CD4-positive, alpha-beta T cell treated with Interleukin-15 for 4 hours (primary cell): ENCODE results near the gene PAM16.

Experiments used
- DNase-seq: peaks from one replicate; pipeline ENCODE4 v3.0.0-alpha.2; 2020; ENCODE audit warnings: low spot score

The PAM16 gene

DNA sequence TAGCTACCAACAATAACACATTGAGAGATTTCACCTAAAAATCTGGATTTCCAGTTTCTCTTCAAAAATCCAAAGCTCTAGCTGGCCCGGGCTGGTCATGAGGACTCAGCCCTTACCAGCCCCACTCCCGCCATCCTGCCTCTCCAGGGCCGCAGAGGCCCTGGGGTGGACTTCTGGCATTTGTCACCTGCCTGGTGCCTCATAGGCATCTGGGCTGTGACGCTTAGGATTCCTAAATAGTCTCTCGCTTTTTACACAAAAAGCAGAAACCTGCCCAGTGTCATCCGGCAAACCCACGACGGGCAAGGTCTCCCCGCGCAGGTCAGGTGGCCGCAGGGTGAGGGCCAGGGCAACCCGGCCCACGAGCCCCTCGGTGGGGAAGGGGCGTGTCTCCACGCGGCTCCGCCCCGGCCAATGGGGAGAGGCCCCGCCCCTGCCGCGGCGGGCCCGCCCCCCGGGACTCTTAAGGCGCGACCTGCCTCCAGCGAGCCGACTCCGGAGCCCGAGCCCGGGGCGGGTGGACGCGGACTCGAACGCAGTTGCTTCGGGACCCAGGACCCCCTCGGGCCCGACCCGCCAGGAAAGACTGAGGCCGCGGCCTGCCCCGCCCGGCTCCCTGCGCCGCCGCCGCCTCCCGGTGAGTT, 20.4 kb upstream of the PAM16 start, which contains the start of gene VASN:
Gene VASN, plus strand, starts transcription at position 492 of the 644 bp plus-strand sequence. CDS start 9,030 bp downstream, outside the sequence.
- peak; percentile 52 for DNase-seq

DNA sequence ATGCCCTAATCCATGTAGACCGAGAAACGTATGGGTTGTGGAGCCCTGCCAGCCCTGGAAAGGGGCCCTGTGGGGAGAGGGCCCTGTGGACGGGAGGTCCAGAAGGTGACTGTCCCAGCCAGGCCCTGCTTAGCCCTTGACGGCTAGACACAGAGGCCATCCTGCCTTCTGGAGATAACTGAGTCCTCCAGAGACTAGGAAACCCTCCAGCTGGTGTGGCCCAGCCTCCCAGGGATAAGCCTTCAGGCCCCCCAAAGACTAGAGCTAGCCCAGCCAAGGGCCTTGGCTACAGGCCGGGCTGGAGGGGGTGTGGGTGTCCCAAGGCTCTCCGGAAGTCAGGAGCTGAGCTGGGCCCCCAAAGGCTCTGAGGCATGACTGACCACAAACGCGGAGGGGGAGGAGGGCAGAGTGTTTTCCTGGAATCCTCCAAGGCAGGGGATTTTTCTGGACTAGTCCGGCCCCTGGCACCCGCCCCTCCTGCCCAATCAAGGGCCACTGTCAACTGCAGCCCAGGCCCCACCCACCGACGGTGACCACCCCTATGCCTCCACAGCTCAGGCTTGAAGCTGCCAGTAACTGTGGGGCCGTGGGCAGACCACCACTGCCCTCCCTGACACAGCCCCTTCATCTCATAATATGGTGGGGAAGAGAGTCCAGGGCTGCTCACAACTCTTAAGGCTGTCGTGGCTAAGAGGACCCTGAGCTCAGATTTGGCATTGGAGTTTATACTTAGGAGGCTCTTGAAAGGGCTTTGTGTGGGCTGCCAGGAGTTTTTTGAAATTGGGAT, 19.6 kb upstream of the PAM16 start:
- DNase-seq: no peak

DNA sequence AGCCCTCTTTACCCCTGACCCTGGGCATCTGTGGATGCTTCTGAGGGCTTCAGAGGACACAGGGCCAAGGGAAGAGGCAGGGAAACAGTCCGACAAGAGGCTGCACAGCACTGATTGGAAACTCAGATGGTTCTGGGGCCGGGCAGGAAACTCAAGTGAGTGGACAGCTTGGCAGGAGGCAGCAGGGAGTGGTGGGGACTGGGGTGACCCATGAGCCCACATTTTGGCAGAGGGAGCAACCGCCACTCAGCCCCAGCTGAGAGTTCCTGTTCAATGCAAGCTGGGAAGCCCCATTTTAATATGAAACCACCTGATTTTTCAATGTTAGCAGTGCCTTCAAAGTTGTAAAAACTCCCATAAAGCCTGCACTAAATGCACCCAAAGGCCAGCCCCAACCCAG, 19.0 kb upstream of the PAM16 start:
- DNase-seq: no peak

DNA sequence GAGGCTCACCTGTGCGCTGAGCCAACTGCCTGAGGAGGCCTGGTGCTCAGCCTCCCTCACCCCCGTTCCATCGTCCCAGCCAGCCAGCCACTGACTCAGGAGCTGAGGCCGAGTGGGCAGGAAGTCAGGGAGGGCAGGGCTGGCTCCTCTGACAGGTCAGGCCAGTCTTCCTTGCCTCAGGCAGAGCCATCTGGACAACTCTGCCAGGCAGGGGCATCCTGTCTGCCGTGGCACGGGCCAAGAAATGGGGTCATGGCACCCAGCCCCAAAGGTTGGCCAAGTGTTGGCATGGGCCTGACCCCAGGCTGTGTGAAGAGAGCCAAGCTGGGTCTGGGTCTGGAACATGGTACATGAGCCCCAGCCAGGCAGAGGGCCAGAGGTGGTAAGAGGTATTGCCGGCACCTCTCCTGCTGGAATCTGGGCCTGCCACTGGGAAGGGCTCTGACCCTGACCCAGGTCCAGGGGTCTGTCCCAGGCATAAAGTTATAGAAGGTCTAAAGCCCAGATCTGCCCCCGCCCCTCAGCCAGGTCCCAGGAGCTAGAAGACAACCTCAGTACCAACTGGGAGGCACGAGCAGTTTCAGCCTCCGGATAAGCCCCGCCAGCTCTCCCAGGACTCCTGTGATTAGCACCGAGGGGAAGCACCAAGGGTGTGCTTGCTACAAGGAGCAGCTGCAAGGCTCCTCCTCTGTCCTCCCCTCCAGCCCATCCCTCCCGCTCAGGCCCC, 18.0 kb upstream of the PAM16 start:
- no peak for DNase-seq

DNA sequence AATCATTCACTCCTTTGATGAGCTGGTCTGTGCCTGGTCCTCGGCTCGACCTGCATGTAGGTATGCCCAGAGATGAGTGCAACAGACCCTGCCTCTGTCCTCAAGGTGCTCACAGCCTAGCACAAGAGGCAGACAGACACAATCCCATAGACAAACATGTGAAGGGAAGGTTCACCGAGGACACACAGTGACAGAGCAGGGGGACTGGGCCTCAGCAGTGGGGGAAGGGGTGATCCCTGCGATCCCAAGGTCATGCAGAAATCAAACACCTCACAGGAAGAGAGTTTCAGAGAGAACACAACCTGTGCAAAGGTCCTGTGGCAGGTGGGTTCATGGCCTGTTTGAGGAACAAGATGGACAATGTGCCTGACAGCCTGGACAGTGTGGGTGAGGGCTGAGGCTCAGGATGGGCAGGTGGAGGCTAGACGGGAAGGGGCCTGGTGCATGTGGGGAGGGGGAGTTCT, 16.3 kb upstream of the PAM16 start:
- DNase-seq: no peak

DNA sequence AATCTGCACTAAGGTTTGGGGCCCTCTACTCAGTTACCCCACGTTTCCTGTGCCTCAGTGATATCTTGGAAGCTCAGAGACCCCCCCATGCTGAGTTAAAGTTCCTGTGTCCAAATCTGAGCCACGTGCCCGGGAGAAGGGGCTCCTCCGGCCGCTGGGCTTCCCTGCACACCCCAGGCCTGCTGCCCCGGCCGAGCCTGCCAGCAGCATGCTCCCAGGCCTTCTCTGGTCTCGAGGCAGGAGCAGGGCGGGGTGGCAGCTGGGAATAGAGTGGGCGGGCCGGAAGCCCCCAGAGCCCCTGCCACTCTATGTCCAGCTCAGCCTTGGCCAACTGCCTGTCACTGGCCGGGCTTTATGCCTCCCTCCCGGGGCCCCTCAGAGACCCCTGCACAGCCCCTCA, 14.9 kb upstream of the PAM16 start:
- DNase-seq: no peak

DNA sequence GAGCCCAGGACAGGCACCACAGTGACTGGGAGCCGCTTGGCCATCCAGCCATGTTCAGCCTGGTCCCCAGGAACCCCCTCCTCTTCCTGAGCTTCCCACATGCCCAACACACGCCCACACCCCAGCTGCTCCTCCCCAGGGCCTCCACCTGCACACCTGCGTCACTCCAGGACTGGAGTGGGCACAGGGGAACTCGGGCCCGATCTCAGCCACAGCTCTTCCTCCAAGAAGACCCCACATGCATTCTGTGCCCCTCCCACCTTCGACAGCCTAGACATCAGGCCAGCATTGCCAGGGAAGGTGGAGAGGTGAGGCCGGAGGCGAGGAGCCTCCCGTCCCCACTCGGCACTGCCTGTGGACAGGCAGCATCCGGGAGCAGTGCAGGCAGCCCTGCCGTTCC, 14.5 kb upstream of the PAM16 start:
- DNase-seq: no peak

DNA sequence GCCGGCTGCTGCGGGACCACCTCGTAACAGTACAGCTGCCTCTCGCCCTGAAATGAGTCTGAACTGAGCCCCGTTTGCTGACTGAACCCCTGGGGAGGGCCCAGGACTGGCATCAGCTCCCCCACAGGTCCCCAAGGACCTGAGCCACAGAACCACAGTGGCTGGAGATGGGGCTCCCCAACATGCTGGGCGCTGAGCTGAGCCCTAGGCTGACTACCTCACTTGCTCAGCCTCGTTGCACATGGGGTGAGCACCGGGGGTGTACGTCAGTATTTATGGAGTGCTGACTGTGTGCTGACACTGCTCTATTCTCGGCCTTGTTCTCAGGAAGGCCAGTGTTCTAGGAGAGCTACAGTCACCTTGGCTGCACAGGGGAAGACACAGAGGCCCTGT, 13.9 kb upstream of the PAM16 start:
- no peak for DNase-seq

DNA sequence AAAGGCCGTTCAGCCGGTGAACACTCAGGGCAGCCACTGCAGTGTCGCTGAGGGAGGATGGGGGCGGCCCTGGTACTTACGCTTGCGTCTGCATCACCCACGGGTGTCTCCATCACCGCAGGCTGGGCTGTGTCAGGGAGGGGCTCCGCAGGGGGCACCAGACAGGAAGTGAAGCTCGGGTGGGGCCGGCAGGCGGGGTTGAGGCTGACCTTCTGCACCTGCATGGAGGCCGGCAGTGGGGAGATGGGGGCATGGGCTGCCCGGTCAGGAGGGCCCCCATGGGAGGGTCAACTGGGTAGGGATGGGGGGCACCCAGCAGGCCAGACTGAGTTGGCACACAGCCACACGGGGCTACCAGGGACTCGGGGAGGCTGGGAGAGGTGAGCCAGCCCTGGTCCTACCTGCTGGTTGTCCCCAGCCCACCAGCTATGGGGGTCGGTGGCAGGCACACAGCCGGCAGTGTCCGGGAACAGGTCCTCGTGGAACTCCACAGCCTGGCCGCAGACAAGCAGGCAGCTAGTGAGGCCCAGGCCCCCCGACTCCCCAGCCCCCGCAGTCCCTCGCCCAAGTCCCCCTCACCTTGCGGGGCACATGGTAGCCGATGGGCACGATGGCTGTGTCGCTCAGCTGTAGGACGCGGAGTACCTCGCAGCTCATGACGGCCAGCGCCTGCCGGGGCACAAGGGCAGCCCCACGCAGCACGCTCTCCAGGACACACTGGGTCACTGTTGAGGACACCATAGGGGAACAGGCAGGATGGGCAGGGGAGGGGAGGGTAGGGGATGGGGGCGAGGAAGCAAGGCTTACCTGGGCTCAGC, 13.3 kb upstream of the PAM16 start:
- DNase-seq: no peak

DNA sequence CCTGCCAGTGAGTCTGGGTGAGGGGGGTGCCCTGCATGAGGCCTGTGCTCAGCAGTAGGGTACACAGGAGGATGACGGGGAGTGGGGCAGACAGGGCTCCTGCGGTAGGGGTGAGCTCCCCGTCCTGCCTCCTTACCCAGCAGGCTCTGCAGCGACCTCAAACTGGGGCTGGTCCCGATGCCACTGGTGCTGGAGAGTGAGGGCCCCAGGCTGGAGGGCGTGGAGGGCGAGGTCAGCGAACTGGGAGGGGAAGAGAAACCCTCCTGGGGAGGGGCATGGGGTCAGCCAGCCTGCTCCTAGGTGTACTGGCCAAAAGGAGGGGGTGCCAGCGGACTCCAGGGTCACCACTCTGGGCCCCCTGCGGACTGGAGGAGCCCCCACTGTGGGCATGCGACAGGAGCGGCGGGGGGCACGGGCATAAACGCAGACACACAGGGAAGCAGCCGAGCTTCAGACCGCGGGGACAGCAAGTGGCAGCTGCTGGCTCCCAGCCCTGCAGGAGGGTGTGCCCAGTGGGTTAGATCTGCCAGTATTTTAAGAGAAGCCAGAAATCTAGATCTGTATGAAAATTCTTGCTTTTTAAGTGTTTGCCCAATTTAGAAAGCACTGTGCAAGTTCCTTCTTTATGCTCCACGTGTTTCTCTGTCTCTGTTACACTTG, 11.5 kb upstream of the PAM16 start:
- DNase-seq: no peak

DNA sequence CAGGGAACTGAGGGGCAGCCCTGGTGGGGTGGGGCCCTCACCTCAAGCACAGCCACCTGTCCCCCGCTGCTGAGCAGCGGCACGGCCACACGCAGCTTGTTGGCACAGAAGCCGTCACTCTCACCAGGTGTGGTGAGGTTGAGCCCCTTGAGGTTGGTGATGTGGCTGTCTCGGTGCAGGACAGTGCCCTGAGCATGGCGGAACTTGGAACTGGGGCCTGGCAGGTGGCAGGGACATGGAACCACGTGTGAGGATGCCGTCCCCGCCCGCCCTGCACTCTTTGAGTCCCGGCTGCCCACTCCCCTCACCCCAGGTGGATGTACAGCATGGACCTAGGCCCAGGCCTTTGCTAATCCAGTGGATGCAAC, 10.8 kb upstream of the PAM16 start:
- no peak for DNase-seq

DNA sequence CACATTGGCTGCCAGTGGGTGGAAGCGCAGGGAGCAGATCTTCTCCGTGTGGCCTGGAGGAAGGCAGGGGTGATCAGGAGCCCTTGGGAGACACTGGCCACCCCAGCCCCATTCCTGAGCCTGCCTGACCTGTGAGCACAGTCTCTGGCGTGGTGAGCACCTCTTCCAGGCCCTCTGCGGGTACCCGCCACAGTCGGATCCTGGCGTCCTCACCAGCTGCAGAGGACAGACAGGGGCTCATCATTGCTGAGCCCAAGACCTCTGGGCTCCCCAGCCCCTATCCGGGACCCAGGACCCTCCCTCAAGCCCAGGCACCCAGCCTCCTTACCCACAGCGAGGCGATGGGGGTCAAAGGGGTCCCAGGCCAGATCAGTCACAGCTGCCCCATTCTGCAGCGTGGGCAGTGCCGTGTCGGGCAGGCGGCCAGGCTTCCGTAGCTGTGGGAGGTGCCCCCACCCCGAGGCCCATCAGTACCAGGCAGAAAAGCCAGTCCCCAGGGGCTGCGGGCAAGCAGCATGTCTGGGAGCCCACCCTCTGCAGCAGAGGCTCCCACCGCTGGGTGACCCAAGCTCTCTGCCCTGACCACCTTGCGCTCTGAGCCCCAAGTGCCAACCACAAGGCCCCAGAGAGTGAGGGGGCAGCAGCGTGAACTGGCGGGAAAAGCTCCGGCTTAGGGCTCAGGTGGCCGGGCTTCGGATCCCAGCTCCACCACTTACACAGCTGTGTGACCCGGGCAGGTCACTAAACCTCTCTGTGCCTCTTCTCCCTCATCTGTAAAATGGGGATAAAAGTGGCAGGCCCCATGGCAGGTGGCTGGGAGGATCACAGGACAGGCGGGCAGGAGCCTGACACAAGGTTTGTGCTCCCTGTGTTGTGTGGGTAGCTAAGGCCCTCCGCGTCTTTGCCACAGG, 10.2 kb upstream of the PAM16 start:
- DNase-seq: no peak

DNA sequence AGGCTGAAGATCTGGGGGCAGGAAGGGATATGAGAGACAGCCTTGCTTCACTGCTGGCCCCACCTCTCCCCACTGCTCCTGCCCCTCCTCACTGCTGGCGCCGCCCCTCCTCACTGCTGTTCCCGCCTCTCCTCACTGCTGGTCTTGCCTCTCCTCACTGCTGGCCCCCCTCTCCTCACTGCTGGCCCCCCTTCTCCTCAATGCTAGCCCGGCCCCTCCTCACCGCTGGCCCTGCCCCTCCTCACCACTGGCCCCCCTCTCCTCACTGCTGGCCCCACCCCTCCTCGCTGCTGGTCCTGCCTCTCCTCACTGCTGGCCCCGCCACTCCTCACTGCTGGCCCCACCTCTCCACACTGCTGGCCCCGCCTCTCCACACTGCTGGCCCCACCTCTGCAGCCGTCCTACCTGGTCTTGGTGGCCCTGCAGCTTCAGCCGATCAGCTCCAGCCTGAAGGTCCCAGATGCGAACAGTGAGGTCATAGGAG, 9.5 kb upstream of the PAM16 start:
- no peak for DNase-seq

DNA sequence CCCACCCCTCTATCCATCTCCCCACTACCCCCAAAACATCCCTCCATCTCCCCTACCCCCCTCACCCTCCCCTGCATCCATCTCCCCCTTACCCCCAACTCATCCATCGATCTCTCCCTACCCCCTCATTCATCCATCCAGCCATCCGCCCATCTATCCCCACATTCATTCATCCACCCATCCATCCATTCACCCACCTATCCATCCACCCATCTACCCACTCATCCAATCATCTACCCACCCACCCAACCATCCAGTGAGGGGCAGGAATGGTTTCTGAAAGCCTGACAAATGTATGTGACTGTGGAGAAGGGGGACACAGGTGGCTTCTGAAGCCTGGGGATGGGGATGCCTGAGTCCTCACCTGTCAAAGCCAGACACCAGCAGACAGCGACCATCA, 8.8 kb upstream of the PAM16 start:
- no peak for DNase-seq

DNA sequence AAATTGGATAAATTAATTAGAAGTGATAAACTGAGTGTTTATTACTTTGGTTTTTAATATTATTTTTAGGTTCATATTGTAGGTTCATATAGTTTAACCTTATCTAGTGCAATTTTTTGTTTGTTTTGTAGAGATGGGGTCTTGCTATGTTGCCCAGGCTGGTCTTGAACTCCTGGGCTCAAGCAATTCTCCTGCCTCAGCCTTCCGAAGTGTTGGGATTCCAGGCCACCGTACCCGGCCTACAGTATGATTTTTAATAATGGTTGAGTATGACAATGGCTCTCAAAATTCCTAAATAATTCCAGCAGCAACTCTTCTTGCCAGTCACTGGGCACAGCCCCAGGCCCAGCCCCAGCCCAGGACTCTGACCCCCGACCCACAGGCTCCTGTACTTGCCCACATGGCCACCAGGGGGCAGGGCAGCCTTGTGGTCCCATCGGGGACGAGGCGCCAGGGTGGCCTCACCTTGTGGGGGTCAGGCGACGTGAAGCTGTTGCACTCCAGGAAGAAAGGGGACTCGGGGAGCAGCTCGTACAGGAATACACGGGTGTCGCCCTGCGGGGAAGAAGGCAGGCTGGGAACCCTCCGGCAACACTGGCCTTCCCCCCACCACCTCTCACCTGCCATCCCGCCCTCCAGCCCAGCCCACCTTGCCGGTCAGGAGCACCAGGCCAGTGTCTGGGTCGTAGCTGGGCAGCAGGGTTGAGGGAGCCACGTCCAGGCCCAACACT, 7.9 kb upstream of the PAM16 start:
- DNase-seq: peak; percentile 57

DNA sequence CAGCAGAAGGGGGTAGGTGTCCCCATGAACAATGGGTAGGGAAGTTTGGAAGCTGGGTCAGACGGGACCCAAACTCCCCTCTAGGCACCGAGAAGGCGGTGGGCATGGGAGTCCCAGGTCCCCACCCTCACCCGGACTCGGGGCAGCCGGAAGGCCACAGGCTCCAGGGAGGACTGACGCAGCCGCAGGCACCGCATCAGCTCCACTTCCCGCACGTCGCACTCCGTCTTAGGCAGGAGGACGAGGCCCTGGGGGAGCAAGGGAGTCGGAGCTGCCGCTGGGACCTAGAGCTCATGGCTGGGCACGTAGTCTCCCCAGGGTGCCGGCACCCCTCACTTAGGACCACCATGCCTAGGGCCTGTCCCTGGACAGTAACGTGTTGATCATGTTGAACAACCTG, 7.1 kb upstream of the PAM16 start:
- DNase-seq: no peak

DNA sequence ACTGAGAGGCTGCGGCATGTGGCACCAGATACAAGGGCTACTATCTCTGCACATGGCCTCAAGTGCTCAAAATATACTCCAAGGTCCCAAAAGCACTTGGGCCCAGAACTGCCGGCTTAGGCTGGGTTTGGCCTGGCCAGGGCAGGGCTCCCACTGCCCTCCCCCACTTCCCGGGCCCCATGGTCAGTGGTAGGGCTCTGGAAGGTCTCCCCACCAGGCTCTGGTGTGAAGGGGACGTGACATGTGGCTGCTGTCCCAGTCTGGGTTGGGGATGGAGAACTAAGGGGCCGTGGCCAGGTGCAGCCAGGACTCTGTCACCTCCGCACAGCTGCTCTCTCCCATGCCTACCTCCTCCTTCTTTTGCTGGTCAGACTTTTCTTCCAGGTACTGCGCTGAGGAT, 5.7 kb upstream of the PAM16 start:
- DNase-seq: no peak

DNA sequence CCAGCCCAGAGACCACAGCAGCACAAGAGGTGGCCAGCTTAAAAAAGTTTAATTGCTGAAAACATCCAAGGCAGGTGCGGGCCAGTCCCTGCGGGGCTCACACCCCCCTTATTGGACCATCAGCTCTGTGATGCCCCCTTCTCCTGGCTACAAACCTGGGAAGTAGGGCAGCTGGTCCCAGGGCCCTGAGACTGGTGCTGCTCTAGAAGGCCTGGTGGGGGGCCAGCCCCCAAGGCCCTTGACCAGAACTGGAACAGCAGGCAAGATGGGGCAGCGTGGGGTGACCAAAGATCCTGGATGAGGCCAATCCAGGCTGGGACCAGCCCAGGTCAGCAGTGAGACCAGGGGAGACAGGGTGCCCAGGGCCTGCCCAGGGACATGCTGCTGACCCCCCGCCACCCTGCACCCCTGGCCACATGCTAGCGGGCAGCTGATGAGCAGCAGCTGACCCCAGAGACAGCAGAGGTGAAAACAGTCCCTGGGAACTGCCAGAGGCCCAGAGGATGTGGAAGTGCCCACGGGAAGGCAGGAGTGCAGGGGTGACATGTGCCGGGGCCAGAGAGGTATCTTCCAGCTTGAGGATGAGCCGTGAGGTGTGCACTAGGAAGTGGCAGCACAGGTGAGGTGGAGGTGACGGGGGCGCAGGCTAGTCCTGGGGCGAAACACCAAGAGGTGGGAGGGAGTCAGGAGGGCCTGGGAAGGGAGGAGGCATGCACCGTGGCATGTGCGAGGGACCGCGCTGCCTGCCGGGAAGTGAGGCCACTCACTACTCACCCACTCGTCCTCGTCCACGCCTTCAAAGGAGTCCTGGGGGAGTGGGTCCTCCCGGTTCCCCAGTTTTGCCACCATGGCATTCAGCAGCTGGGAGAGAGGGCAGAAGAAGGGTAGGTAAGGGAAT, 3.6 kb upstream of the PAM16 start:
- no peak for DNase-seq

DNA sequence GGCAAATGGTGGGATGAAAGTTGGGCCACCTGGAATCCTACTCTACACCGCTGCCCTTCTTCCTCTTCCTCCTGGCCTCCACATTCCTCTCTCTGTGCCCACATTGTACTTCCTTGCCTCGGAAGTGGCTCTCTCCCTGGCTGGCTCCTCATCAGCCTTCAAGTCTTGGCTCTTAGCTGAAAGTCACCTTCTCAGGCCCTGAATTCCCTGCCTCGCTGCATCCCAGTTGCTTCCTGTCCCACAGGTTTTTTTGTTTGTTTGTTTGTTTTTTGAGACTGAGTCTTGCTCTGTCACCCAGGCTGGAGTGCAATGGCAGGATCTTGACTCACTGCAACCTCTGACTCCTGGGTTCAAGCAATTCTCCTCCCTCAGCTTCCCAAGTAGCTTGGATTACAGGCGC, 2.6 kb upstream of the PAM16 start:
- no peak for DNase-seq
